Progenitor cell of endocrine pancreas (in vitro differentiated cells): Measurements from ENCODE around the gene USF3. TPM values are rescaled to one million over a fixed set of nuclear protein-coding genes. Genes with fewer than 3 reads are reported as not detected.

Experiments used
- DNase-seq: peaks from one replicate; pipeline ENCODE4 v3.0.0; 2021; ENCODE audit warnings: low spot score; ENCODE audit not compliant: unreplicated experiment
- H3K27ac Mint-ChIP-seq: 2 replicates; pipeline ENCODE4 v1.8.0; 2021; ENCODE audit warnings: mild to moderate bottlenecking, moderate library complexity, mixed read lengths
- H3K27me3 Mint-ChIP-seq: 2 replicates; pipeline ENCODE4 v1.8.0; 2021; ENCODE audit warnings: mixed read lengths
- H3K36me3 Mint-ChIP-seq: 2 replicates; pipeline ENCODE4 v1.8.0; 2022; ENCODE audit warnings: mixed read lengths; ENCODE audit not compliant: insufficient read depth
- H3K4me1 Mint-ChIP-seq: 2 replicates; pipeline ENCODE4 v1.8.0; 2021; ENCODE audit warnings: low read depth, mixed read lengths
- H3K4me3 Mint-ChIP-seq: 2 replicates; pipeline ENCODE4 v1.8.0; 2021; ENCODE audit warnings: low read depth, mild to moderate bottlenecking, moderate library complexity, mixed read lengths
- H3K9me3 Mint-ChIP-seq: 2 replicates; pipeline ENCODE4 v1.8.0; 2021; ENCODE audit warnings: low read depth, mixed read lengths
- CTCF ChIP-seq: fragments of 200-600 bp; sonication (generic); IDR thresholded peaks from one replicate; pipeline ENCODE4 v1.5.0; 2021; ENCODE audit warnings: antibody characterized with exemption, mild to moderate bottlenecking; ENCODE audit not compliant: unreplicated experiment
- total RNA-seq: library from RNA; stranded (reverse); gene quantifications from 2 replicates; pipeline ENCODE4 v1.2.1, GENCODE V29; 2021

USF3 gene
- total RNA-seq, 1 donor from 2014 or later: 22.3 TPM

GRCh38 chr3:113677737-113678136 is 18.7 kb downstream of the USF3 start:
- no peak for DNase-seq
- H3K36me3 Mint-ChIP-seq: peaks cover 21% of the 10 kb centered on the region
- H3K27ac Mint-ChIP-seq: no peak overlapping the region
- peaks cover 8% of the 10 kb centered on the region for H3K4me1 Mint-ChIP-seq
- no peaks in the 10 kb centered on the region for H3K27me3 Mint-ChIP-seq
- no peak for TF ChIP-seq CTCF
- H3K9me3 Mint-ChIP-seq: peaks cover 11% of the 10 kb centered on the region
- H3K4me3 Mint-ChIP-seq: no peak overlapping the region

GRCh38 chr3:113676261-113676660 is 20.2 kb downstream of the USF3 start:
- H3K4me1 Mint-ChIP-seq: peaks cover 8% of the 10 kb centered on the region
- TF ChIP-seq CTCF: no peak
- no peak for DNase-seq
- H3K4me3 Mint-ChIP-seq: no peak overlapping the region
- H3K9me3 Mint-ChIP-seq: peaks cover 7% of the 10 kb centered on the region
- peaks cover 22% of the 10 kb centered on the region for H3K36me3 Mint-ChIP-seq
- H3K27me3 Mint-ChIP-seq: no peaks in the 10 kb centered on the region
- H3K27ac Mint-ChIP-seq: no peak overlapping the region

DNA sequence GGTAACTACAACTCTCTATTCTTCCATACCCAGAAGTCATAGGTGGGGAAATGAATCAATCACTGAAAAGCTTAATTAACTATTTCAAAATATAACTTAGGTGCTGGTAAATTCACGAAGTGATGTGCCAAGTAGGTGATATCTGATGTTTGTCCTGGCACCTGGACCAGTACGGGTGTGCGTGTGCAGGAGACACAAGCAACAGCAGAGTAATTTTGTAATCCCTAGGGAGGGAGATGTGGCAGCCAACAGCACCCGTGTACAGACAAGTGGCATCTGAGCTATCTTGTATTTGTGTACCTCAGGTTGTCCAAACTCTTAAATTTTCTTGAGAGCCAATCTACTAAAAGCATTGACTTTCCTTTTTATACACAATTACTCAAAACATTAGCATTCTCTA is 22.8 kb downstream of the USF3 start:
- H3K4me1 Mint-ChIP-seq: peaks cover 13% of the 10 kb centered on the region
- H3K27ac Mint-ChIP-seq: no peak overlapping the region
- no peaks in the 10 kb centered on the region for H3K9me3 Mint-ChIP-seq
- no peaks in the 10 kb centered on the region for H3K27me3 Mint-ChIP-seq
- H3K4me3 Mint-ChIP-seq: no peak overlapping the region
- TF ChIP-seq CTCF: no peak
- H3K36me3 Mint-ChIP-seq: peaks cover 20% of the 10 kb centered on the region
- DNase-seq: no peak

- Mint-ChIP-seq H3K27me3 (no peaks in the 10 kb centered on the region), H3K4me3 (no peak overlapping the region), H3K9me3 (no peaks in the 10 kb centered on the region), H3K36me3 (peaks cover 18% of the 10 kb centered on the region), H3K27ac (peak overlapping the region; percentile 82), H3K4me1 (peaks cover 41% of the 10 kb centered on the region)
- TF ChIP-seq CTCF: no peak
- no peak for DNase-seq
Observed at GRCh38 chr3:113668015-113668414, 28.4 kb downstream of the USF3 start.

DNA sequence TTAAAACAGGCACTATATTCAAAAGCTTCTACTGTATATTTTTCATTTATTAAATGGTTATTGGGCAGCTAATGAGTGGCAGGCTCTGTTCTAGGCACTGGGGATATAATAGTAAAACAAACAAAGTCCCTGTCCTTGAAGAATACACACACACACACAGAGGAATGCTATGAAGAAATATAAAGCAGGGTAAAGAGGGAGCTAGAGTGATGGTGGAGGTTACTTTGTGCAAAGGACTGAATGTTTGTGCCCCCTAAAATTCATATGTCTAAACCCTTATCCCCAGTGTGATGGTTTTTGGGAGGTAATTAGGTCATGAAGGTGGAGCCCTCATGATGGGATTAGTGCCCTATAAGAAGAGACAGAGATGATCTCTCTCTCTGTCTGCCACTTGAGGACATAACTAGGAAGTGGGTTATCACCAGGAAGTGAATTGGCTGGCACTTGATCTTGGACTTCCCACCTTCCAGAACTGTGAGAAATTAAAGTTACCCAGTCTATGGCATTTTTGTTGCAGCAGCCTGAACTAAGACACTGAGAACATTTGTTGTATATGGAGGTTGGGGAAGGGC is 31.8 kb downstream of the USF3 start:
- Mint-ChIP-seq H3K36me3 (peaks cover 21% of the 10 kb centered on the region), H3K9me3 (no peaks in the 10 kb centered on the region), H3K27ac (peak overlapping the region; percentile 93), H3K4me3 (no peak overlapping the region), H3K4me1 (peaks cover 54% of the 10 kb centered on the region), H3K27me3 (no peaks in the 10 kb centered on the region)
- no peak for DNase-seq
- TF ChIP-seq CTCF: no peak
